Renal pelvis (tissue), 4 donors: ENCODE data around the gene GMPS. TPM values are rescaled to one million over a fixed set of nuclear protein-coding genes. Genes with fewer than 3 reads are reported as not detected.
"Not testable (repeated sequence)": the region's sequence is repeated elsewhere in the genome, so short reads cannot be mapped to it uniquely, and the experiment has no call there.

ENCODE experiments used
- DNase-seq: peaks from one replicate; pipeline ENCODE4 v3.0.0-alpha.2; 2013
- polyA plus RNA-seq, 3 donors: library from polyadenylated mRNA; unstranded; fragments of 120-200 nt; gene quantifications; one replicate each; pipeline ENCODE4 v1.2.1, GENCODE V29; 2013; ENCODE audit not compliant: insufficient read length in 3 of 3

Gene GMPS
- polyA plus RNA-seq, 3 donors = 56.6 to 62.8 (median 62.3) TPM

GRCh38 chr3:155917781-155918180 lies 47.3 kb downstream of the GMPS start:
- DNase-seq = no peak

- no peak for DNase-seq
Observed at GRCh38 chr3:155919728-155920127, 49.3 kb downstream of the GMPS start.

- no peak for DNase-seq
Observed at GRCh38 chr3:155921486-155921885, 51.0 kb downstream of the GMPS start.

- DNase-seq = no peak
Observed at GRCh38 chr3:155934230-155934629, 63.8 kb downstream of the GMPS start.

GRCh38 chr3:155938409-155938808 lies 68.0 kb downstream of the GMPS start:
- no peak for DNase-seq

- DNase-seq = no peak
Observed at GRCh38 chr3:155941354-155941753, 70.9 kb downstream of the GMPS start.

- no peak for DNase-seq
Observed at GRCh38 chr3:155944081-155944480, 73.6 kb downstream of the GMPS start.

- no peak for DNase-seq
Observed at GRCh38 chr3:155946178-155946577, 75.7 kb downstream of the GMPS start.

GRCh38 chr3:155948476-155948875 lies 78.0 kb downstream of the GMPS start:
- no peak for DNase-seq

GRCh38 chr3:155949453-155950217 lies 79.2 kb downstream of the GMPS start:
- no peak for DNase-seq

- no peak for DNase-seq
Observed at GRCh38 chr3:155956508-155957411, 86.3 kb downstream of the GMPS start.

- no peak for DNase-seq
Observed at GRCh38 chr3:155957412-155957880, 87.0 kb downstream of the GMPS start.

- no peak for DNase-seq
Observed at GRCh38 chr3:155958676-155959075, 88.2 kb downstream of the GMPS start.

GRCh38 chr3:155960060-155960459 lies 89.6 kb downstream of the GMPS start:
- no peak for DNase-seq

GRCh38 chr3:155961044-155961443 lies 90.6 kb downstream of the GMPS start:
- not testable (repeated sequence) for DNase-seq

GRCh38 chr3:155963570-155963969 lies 93.1 kb downstream of the GMPS start:
- no peak for DNase-seq

GRCh38 chr3:155970398-155970797 lies 99.9 kb downstream of the GMPS start:
- no peak for DNase-seq

GRCh38 chr3:155972885-155973584 lies 102.6 kb downstream of the GMPS start:
- DNase-seq = no peak

GRCh38 chr3:155978324-155978723 lies 107.9 kb downstream of the GMPS start:
- DNase-seq = no peak

- DNase-seq = no peak
Observed at GRCh38 chr3:155979746-155980145, 109.3 kb downstream of the GMPS start.

- DNase-seq = no peak
Observed at GRCh38 chr3:155981669-155982068, 111.2 kb downstream of the GMPS start.

- no peak for DNase-seq
Observed at GRCh38 chr3:155983834-155984474, 113.5 kb downstream of the GMPS start.
